Measurements from ENCODE around the gene EMC6.

DNA sequence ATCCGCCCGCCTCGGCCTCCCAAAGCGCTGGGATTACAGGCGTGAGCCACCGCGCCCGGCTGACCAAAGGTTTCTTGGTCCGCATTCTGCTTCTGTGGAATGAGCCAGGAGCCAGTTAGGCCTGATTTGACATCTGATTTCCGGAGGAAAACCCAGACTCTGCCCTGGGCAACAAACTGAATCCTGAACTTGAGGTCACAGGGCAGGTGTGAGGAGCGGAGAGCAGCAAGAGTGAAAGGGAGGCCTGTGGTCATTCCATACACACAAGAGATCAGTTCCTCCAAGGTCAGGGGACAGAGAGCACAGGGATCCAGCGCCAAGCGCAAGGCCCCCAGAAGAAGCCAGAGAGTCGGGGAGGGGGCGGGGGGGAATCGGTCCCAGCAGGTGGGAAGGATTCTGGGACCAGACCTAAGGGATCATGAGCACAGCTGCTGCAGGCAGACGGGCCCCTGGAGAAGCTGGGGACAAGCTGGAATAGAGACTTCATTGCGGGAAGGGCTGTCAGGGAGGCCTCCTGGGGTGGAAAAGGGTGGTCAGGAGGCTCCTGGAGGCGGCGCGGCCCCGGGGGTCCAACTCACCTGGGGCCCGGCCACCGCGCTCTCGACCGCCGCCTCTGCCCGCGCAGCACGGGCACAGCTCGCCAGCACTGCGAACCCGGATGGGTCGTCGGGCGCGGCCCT is 33.0 kb upstream of the EMC6 start:
- TF ChIP-seq, protein P1, sequence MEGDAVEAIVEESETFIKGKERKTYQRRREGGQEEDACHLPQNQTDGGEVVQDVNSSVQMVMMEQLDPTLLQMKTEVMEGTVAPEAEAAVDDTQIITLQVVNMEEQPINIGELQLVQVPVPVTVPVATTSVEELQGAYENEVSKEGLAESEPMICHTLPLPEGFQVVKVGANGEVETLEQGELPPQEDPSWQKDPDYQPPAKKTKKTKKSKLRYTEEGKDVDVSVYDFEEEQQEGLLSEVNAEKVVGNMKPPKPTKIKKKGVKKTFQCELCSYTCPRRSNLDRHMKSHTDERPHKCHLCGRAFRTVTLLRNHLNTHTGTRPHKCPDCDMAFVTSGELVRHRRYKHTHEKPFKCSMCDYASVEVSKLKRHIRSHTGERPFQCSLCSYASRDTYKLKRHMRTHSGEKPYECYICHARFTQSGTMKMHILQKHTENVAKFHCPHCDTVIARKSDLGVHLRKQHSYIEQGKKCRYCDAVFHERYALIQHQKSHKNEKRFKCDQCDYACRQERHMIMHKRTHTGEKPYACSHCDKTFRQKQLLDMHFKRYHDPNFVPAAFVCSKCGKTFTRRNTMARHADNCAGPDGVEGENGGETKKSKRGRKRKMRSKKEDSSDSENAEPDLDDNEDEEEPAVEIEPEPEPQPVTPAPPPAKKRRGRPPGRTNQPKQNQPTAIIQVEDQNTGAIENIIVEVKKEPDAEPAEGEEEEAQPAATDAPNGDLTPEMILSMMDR (optimal IDR thresholded peaks at IDR 0.05 in 1 of 3, IDR thresholded peaks at IDR 0.05 in 1 of 3, conservative IDR thresholded peaks at IDR 0.05 in 1 of 3; ENCODE audit: extremely low read depth in 1 of 3, insufficient read depth in 2 of 3, low read length in 3 of 3) = no peak
- TF ChIP-seq EZH2 (IDR thresholded peaks at IDR 0.05; ENCODE audit: low read length) = no peak

Data from keratinocyte (primary cell).